AG04449 (cell line): ENCODE results near the gene SHISAL2B.
"Not testable (repeated sequence)": the region's sequence is repeated elsewhere in the genome, so short reads cannot be mapped to it uniquely, and the experiment has no call there.

Source experiments
- CTCF ChIA-PET: fragments of 350-600 bp; formaldehyde crosslinking; extraction: SDS; loops from one replicate; lab custom pipeline; 2021; ENCODE audit warnings: antibody characterized with exemption; lab: Yijun Ruan, JAX
- POLR2A ChIA-PET: fragments of 400-600, 350-600 bp; formaldehyde crosslinking; extraction: SDS; loops from one replicate; lab custom pipeline; 2020; ENCODE audit warnings: antibody characterized with exemption, inconsistent platforms; lab: Yijun Ruan, JAX
- DNase-seq: peaks from one replicate; pipeline ENCODE4 v3.0.0-alpha.2; 2010; ENCODE audit warnings: low read depth, low spot score
- H3K4me3 ChIP-seq: 2 replicates; pipeline ENCODE4 v1.5.1; 2011; ENCODE audit warnings: low read depth, mild to moderate bottlenecking, control low read depth, low read length
- CTCF ChIP-seq: IDR thresholded peaks from one replicate; pipeline ENCODE4 v1.5.1; 2011; ENCODE audit warnings: mild to moderate bottlenecking, moderate library complexity, low read length, control low read depth, inconsistent platforms; ENCODE audit not compliant: insufficient read depth; ENCODE audit errors: missing control alignments

The SHISAL2B gene

GRCh38 chr5:64707191-64707590 lies 16.9 kb downstream of the SHISAL2B start:
- no peak overlapping the region for H3K4me3 ChIP-seq
- DNase-seq = no peak
- ChIA-PET CTCF (interaction anchor here (0.6 to 0.8 kb wide), 2 partner anchors 96 to 141 kb away, joined by 3 to 4 read pairs; no protein-coding TSS in a partner anchor), POLR2A (no interaction called here)
- TF ChIP-seq CTCF = no peak

DNA sequence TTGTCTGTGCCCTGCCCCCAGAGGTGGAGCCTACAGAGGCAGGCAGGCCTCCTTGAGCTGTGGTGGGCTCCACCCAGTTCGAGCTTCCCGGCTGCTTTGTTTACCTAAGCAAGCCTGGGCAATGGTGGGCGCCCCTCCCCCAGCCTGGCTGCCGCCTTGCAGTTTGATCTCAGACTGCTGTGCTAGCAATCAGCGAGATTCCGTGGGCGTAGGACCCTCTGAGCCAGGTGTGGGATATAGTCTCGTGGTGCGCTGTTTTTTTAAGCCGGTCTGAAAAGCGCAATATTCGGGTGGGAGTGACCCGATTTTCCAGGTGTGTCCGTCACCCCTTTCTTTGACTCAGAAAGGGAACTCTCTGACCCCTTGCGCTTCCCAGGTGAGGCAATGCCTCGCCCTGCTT lies 24.2 kb downstream of the SHISAL2B start:
- CTCF ChIA-PET, DNase-seq, POLR2A ChIA-PET, H3K4me3 ChIP-seq: not testable (repeated sequence)

- H3K4me3 ChIP-seq = no peak overlapping the region
- CTCF ChIA-PET = no interaction called here
- TF ChIP-seq CTCF = no peak
- DNase-seq = no peak
- POLR2A ChIA-PET = no interaction called here
These were observed 32.3 kb downstream of the SHISAL2B start for GRCh38 chr5:64722588-64722987.

DNA sequence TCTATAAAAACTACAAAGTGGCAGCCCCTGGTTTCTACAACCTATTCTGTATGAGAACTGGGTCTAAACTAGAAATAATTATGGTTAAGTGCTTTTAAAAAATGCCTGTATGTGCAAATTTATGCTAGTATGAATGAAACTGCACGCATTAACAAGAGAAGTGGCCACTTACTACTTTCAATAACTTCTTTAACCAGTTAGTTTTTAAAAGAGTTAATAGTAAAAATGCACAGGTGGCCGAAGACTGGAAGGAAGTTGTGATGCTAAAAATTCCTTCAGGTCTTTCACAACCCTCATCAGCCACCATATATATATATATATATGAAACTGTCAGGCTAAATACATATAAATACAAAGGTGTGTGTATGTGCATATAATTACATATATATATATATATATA lies 36.8 kb downstream of the SHISAL2B start:
- no peak overlapping the region for H3K4me3 ChIP-seq
- DNase-seq = no peak
- no peak for TF ChIP-seq CTCF
- CTCF ChIA-PET = no interaction called here
- POLR2A ChIA-PET = no interaction called here

- ChIA-PET CTCF (no interaction called here), POLR2A (no interaction called here)
- no peak overlapping the region for H3K4me3 ChIP-seq
- DNase-seq = no peak
- no peak for TF ChIP-seq CTCF
These were observed 52.1 kb downstream of the SHISAL2B start for GRCh38 chr5:64742411-64742810.

DNA sequence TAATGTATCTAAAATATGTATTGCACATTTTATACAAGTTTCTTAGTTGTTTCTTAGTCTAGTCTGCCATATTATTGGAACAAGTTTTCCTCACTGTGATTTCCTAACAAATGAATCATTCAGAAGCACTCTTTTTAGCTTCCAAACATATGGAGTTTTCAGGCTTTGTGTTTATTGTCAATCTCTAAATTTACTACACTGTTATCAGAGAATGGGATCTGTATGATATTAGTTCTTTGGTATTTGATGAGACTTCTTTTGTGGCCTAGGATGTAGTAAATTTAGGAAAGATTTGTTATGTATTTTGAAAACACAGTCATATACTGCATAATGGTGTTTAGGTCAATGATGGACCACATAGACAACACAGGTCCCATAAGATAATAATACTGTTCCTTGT lies 52.5 kb downstream of the SHISAL2B start:
- H3K4me3 ChIP-seq = no peak overlapping the region
- no peak for TF ChIP-seq CTCF
- CTCF ChIA-PET = no interaction called here
- no peak for DNase-seq
- POLR2A ChIA-PET = no interaction called here

GRCh38 chr5:64744914-64745313 lies 54.6 kb downstream of the SHISAL2B start:
- ChIA-PET CTCF (interaction anchor here (1.2 kb wide), 1 partner anchor 111 kb away, joined by 3 read pairs; no protein-coding TSS in a partner anchor), POLR2A (no interaction called here)
- no peak for DNase-seq
- H3K4me3 ChIP-seq = no peak overlapping the region
- TF ChIP-seq CTCF = no peak
